Measurements from ENCODE around the gene WDR59. TPM values are rescaled to one million over a fixed set of nuclear protein-coding genes. Genes with fewer than 3 reads are reported as not detected.
"Not testable (repeated sequence)": the region's sequence is repeated elsewhere in the genome, so short reads cannot be mapped to it uniquely, and the experiment has no call there.

WDR59 gene
- total and polyA plus RNA-seq, 2 donors (not counting 1 experiment from before 2014, with no cell fraction given) = 52.6 to 127 TPM

GRCh38 chr16:74909665-74910064 lies 75.3 kb downstream of the WDR59 start:
- H3K9me3 ChIP-seq (ENCODE audit: control extremely low read depth in 1 of 3, control insufficient read depth in 2 of 3, insufficient read depth in 1 of 3, low read length in 2 of 3) = peaks cover 3 to 52% (median 37%) of the 10 kb centered on the region in 3 donors
- no peak overlapping the region for H3K4me2 ChIP-seq (replicated peaks; ENCODE audit: low read depth, low read length, poor library complexity, severe bottlenecking)
- Mint-ChIP-seq H3K27ac (no peak overlapping the region), H3K27me3 (no peaks in the 10 kb centered on the region), H3K9me3 (ENCODE audit: insufficient read depth) (peaks cover 7% of the 10 kb centered on the region), H3K4me1 (no peaks in the 10 kb centered on the region), H3K4me3 (no peak overlapping the region)
- H3K4me3 ChIP-seq (ENCODE audit: control extremely low read depth in 1 of 5, extremely low read depth in 1 of 5, insufficient read depth in 1 of 5, low read depth in 2 of 5, low read length in 4 of 5) = no peak overlapping the region
- no peaks in the 10 kb centered on the region for H4K20me1 ChIP-seq (ENCODE audit: control insufficient read depth, insufficient read depth, low read length, poor library complexity, severe bottlenecking)
- no peak for TF ChIP-seq EZH2 (IDR thresholded peaks at IDR 0.05; ENCODE audit: borderline replicate concordance, insufficient read depth, low read depth, low read length, poor library complexity, severe bottlenecking)
- TF ChIP-seq CTCF (IDR thresholded peaks at IDR 0.05) = no peak
- 100% methylated on average over 4 of the region's 6 CpGs for WGBS (ENCODE audit: insufficient coverage)
- ChIA-PET CTCF (no interaction called here), POLR2A (interaction anchor here (0.6 kb wide), 1 partner anchor 136 kb away, joined by 3 read pairs; no protein-coding TSS in a partner anchor)
- no peak overlapping the region for H2AFZ ChIP-seq (ENCODE audit: insufficient read depth, low read depth, low read length, poor library complexity, severe bottlenecking)
- H3K36me3 ChIP-seq (replicated peaks in 1 of 2; ENCODE audit: control extremely low read depth in 1 of 2, control insufficient read depth in 1 of 2, extremely low read depth in 1 of 2, insufficient read depth in 2 of 2, low read length in 1 of 2) = peaks cover 9 to 56% of the 10 kb centered on the region in 2 experiments
- H3K9ac ChIP-seq (ENCODE audit: low read length) = no peak overlapping the region
- intact Hi-C loops (cut with micrococcal nuclease) = no loop called here
- DNase-seq (no peak), ATAC-seq (ENCODE audit: low read depth) (no peak)
- H3K79me2 ChIP-seq (ENCODE audit: control insufficient read depth, insufficient read depth, low read length) = no peaks in the 10 kb centered on the region
- H3K27me3 ChIP-seq (replicated peaks in 1 of 4; ENCODE audit: control extremely low read depth in 1 of 4, control insufficient read depth in 3 of 4, insufficient read depth in 4 of 4, low read length in 3 of 4) = no peaks in the 10 kb centered on the region
- H3K4me1 ChIP-seq (ENCODE audit: control insufficient read depth in 2 of 2, insufficient read depth in 2 of 2, low read length in 2 of 2) = no peaks in the 10 kb centered on the region
- no peak overlapping the region for H3K27ac ChIP-seq (ENCODE audit: low read length in 2 of 2)

GRCh38 chr16:74908759-74909158 lies 76.2 kb downstream of the WDR59 start:
- H3K4me1 ChIP-seq (ENCODE audit: control insufficient read depth in 2 of 2, insufficient read depth in 2 of 2, low read length in 2 of 2); POLR2A ChIA-PET; H3K27me3 ChIP-seq (replicated peaks in 1 of 4; ENCODE audit: control extremely low read depth in 1 of 4, control insufficient read depth in 3 of 4, insufficient read depth in 4 of 4, low read length in 3 of 4); H3K4me2 ChIP-seq (replicated peaks; ENCODE audit: low read depth, low read length, poor library complexity, severe bottlenecking); H3K79me2 ChIP-seq (ENCODE audit: control insufficient read depth, insufficient read depth, low read length); H3K4me1 Mint-ChIP-seq; H3K27ac ChIP-seq (ENCODE audit: low read length in 2 of 2); H3K4me3 ChIP-seq (ENCODE audit: control extremely low read depth in 1 of 5, extremely low read depth in 1 of 5, insufficient read depth in 1 of 5, low read depth in 2 of 5, low read length in 4 of 5); DNase-seq; H2AFZ ChIP-seq (ENCODE audit: insufficient read depth, low read depth, low read length, poor library complexity, severe bottlenecking); H4K20me1 ChIP-seq (ENCODE audit: control insufficient read depth, insufficient read depth, low read length, poor library complexity, severe bottlenecking); CTCF ChIA-PET; H3K9me3 Mint-ChIP-seq (ENCODE audit: insufficient read depth); H3K27ac Mint-ChIP-seq; H3K27me3 Mint-ChIP-seq; intact Hi-C loops (cut with micrococcal nuclease); H3K9ac ChIP-seq (ENCODE audit: low read length); H3K4me3 Mint-ChIP-seq; ATAC-seq (ENCODE audit: low read depth): not testable (repeated sequence)
- H3K36me3 ChIP-seq (replicated peaks in 1 of 2; ENCODE audit: control extremely low read depth in 1 of 2, control insufficient read depth in 1 of 2, extremely low read depth in 1 of 2, insufficient read depth in 2 of 2, low read length in 1 of 2) = peaks cover 9 to 47% of the 10 kb centered on the region in 2 experiments
- H3K9me3 ChIP-seq (ENCODE audit: control extremely low read depth in 1 of 3, control insufficient read depth in 2 of 3, insufficient read depth in 1 of 3, low read length in 2 of 3) = peaks cover 1 to 44% (median 28%) of the 10 kb centered on the region in 3 donors
- 96% methylated on average over 6 of the region's 8 CpGs for WGBS (ENCODE audit: insufficient coverage)
